Stimulated activated naive CD4-positive, alpha-beta T cell treated with Interleukin-2 at 50 U/mL for 16 hours (primary cell): Measurements from ENCODE around the gene OR13F1.
"Not testable (repeated sequence)": the region's sequence is repeated elsewhere in the genome, so short reads cannot be mapped to it uniquely, and the experiment has no call there.

ENCODE experiments used
- DNase-seq: peaks from one replicate; lab custom pipeline; 2025; lab: John Stamatoyannopoulos, UW

Gene OR13F1

GRCh38 chr9:104503963-104504362, at the start of gene OR13F1:
Gene OR13F1 (plus strand): TSS chr9:104504263. CDS start chr9:104504263, 0 bp downstream.
- no peak for DNase-seq

- no peak for DNase-seq
These were observed 47.2 kb upstream of the OR13F1 start for GRCh38 chr9:104456831-104457230.

GRCh38 chr9:104463864-104464263, 40.2 kb upstream of the OR13F1 start:
- DNase-seq, result no peak

- no peak for DNase-seq
These were observed 35.8 kb upstream of the OR13F1 start for GRCh38 chr9:104468261-104468660.

GRCh38 chr9:104482921-104483570, 21.0 kb upstream of the OR13F1 start:
- no peak for DNase-seq

GRCh38 chr9:104485014-104485413, 19.0 kb upstream of the OR13F1 start:
- no peak for DNase-seq

GRCh38 chr9:104494808-104495207, 9.3 kb upstream of the OR13F1 start:
- no peak for DNase-seq

GRCh38 chr9:104503440-104503839, 623 bp upstream of the OR13F1 start:
- DNase-seq, result no peak

GRCh38 chr9:104506565-104506964, 2.5 kb downstream of the OR13F1 start:
- DNase-seq, result no peak

- DNase-seq, result no peak
These were observed 10.8 kb downstream of the OR13F1 start for GRCh38 chr9:104514901-104515300.

- not testable (repeated sequence) for DNase-seq
These were observed 16.2 kb downstream of the OR13F1 start for GRCh38 chr9:104520241-104520640.

GRCh38 chr9:104527109-104527508, 23.0 kb downstream of the OR13F1 start, which contains the start of gene OR13C4:
Gene OR13C4 (minus strand): TSS chr9:104527209. CDS start chr9:104527209, 0 bp downstream.
- DNase-seq, result no peak

- DNase-seq, result no peak
These were observed 32.7 kb downstream of the OR13F1 start, which contains the start of gene OR13C3 for GRCh38 chr9:104536756-104537155. Gene OR13C3 (minus strand): TSS chr9:104536856. CDS start chr9:104536723, 133 bp downstream.

GRCh38 chr9:104539275-104539674, 35.2 kb downstream of the OR13F1 start:
- no peak for DNase-seq

- no peak for DNase-seq
These were observed 40.6 kb downstream of the OR13F1 start for GRCh38 chr9:104544644-104545043.

GRCh38 chr9:104553261-104553660, 49.2 kb downstream of the OR13F1 start:
- no peak for DNase-seq
